H1 (cell line): ENCODE results near the gene ZNF765. TPM values are rescaled to one million over a fixed set of nuclear protein-coding genes. Genes with fewer than 3 reads are reported as not detected.
A peak's percentile ranks its signal among the peaks of the same experiment; 100 is the strongest.

Experiments used
- CTCF ChIA-PET: fragments of 300-600 bp; sonication (Branson Sonifier 250); formaldehyde crosslinking; loops from one replicate; lab custom pipeline; 2021; ENCODE audit not compliant: partially characterized antibody; lab: Charles Lee
- POLR2A ChIA-PET: fragments of 300-600 bp; sonication (Branson Sonifier 250); formaldehyde crosslinking; loops from one replicate; lab custom pipeline; 2021; ENCODE audit warnings: inconsistent platforms; ENCODE audit not compliant: partially characterized antibody; lab: Charles Lee
- DNase-seq, 2 experiments: peaks; one replicate each; pipeline versions ENCODE4 v3.0.0 to v3.0.0-alpha.2; 2010 to 2022; ENCODE audit warnings: low spot score in 2 of 2, low read depth in 1 of 2, mixed read lengths in 1 of 2
- FAIRE-seq: peaks from 2 replicates; lab custom pipeline; 2011; peaks lifted over from hg19 to GRCh38; lab: Jason Lieb, UNC
- H2AFZ ChIP-seq: 2 replicates; pipeline ENCODE4 v1.8.1; 2012; ENCODE audit warnings: low read length, inconsistent platforms
- H2AK5ac ChIP-seq: 2 replicates; pipeline ENCODE4 v1.6.1; 2013; ENCODE audit warnings: low read depth, low read length
- H2BK120ac ChIP-seq: replicated peaks from 2 replicates; pipeline ENCODE3; 2013; ENCODE audit warnings: low read depth, low read length, inconsistent platforms
- H2BK12ac ChIP-seq: 2 replicates; pipeline ENCODE4 v1.6.1; 2013; ENCODE audit warnings: low read depth, low read length
- H2BK15ac ChIP-seq: 2 replicates; pipeline ENCODE4 v1.6.1; 2013; ENCODE audit warnings: low read length
- H2BK20ac ChIP-seq: 2 replicates; pipeline ENCODE4 v1.6.1; 2013; ENCODE audit warnings: low read length
- H2BK5ac ChIP-seq: 2 replicates; pipeline ENCODE4 v1.6.1; 2013; ENCODE audit warnings: low read depth, low read length
- H3K14ac ChIP-seq: 2 replicates; pipeline ENCODE4 v1.6.1; 2013; ENCODE audit warnings: inconsistent platforms; ENCODE audit not compliant: insufficient read length
- H3K18ac ChIP-seq: 2 replicates; pipeline ENCODE4 v1.6.1; 2013; ENCODE audit warnings: low read length; ENCODE audit errors: extremely low read depth
- H3K23ac ChIP-seq: 2 replicates; pipeline ENCODE4 v1.6.1; 2013; ENCODE audit warnings: inconsistent platforms; ENCODE audit not compliant: insufficient read length
- H3K23me2 ChIP-seq: 2 replicates; pipeline ENCODE4 v1.6.1; 2013; ENCODE audit warnings: low read depth, low read length
- H3K27ac ChIP-seq: 2 replicates; pipeline ENCODE4 v1.6.1; 2011; ENCODE audit warnings: low read depth, low read length, inconsistent platforms
- H3K27me3 ChIP-seq, 4 experiments: replicated peaks in 1 of 4; 1 replicate in 1 of 4; 2 replicates in 3 of 4; pipeline versions ENCODE4 v1.6.1 to v1.8.1; 2011 to 2013; ENCODE audit warnings: low read length in 3 of 4, mild to moderate bottlenecking in 3 of 4, inconsistent platforms in 2 of 4, mixed read lengths in 2 of 4, moderate library complexity in 1 of 4; ENCODE audit not compliant: control insufficient read depth in 3 of 4, insufficient read depth in 3 of 4; ENCODE audit errors: extremely low read depth in 1 of 4
- H3K36me3 ChIP-seq, 4 experiments: 2 replicates each; pipeline versions ENCODE4 v1.6.1 to v1.8.1; 2011 to 2013; ENCODE audit warnings: mild to moderate bottlenecking in 4 of 4, low read length in 3 of 4, moderate library complexity in 2 of 4, control low read depth in 1 of 4, inconsistent platforms in 1 of 4; ENCODE audit not compliant: insufficient read depth in 4 of 4, control insufficient read depth in 2 of 4
- H3K4ac ChIP-seq: replicated peaks from 2 replicates; pipeline ENCODE3; 2013; ENCODE audit warnings: low read length, low read depth, mixed read lengths, inconsistent platforms; ENCODE audit not compliant: insufficient read length
- H3K4me1 ChIP-seq, 4 experiments: replicated peaks in 1 of 4; 1 replicate in 1 of 4; 2 replicates in 3 of 4; pipeline versions ENCODE4 v1.6.1 to v1.8.1; 2011 to 2013; ENCODE audit warnings: low read length in 3 of 4, inconsistent platforms in 2 of 4, mixed read lengths in 1 of 4; ENCODE audit not compliant: insufficient read depth in 4 of 4, control insufficient read depth in 3 of 4
- H3K4me2 ChIP-seq, 2 experiments: 2 replicates each; pipeline versions ENCODE4 v1.6.1 to v1.8.1; 2011 to 2013; ENCODE audit warnings: low read depth in 2 of 2, low read length in 2 of 2, control low read depth in 1 of 2, inconsistent platforms in 1 of 2, mild to moderate bottlenecking in 1 of 2; ENCODE audit not compliant: insufficient read depth in 1 of 2
- H3K4me3 ChIP-seq, 4 experiments: fragments of 200-600, 300-600 bp in 1 of 4; sonication (generic), shearing (Covaris generic), sonication (Bioruptor Twin) in 1 of 4; 2 replicates each; pipeline versions ENCODE4 v1.5.1 to v1.8.1; 2011 to 2016; ENCODE audit warnings: low read length in 4 of 4, low read depth in 3 of 4, control low read depth in 2 of 4, inconsistent platforms in 2 of 4, mild to moderate bottlenecking in 2 of 4, mixed read lengths in 1 of 4, moderate library complexity in 1 of 4; ENCODE audit not compliant: insufficient read depth in 2 of 4; ENCODE audit errors: extremely low read depth in 1 of 4
- H3K56ac ChIP-seq: replicated peaks from 2 replicates; pipeline ENCODE3; 2013; ENCODE audit warnings: low read depth, mild to moderate bottlenecking, mixed read lengths, low read length, inconsistent platforms; ENCODE audit not compliant: insufficient read length
- H3K79me1 ChIP-seq: 2 replicates; pipeline ENCODE4 v1.6.1; 2013; ENCODE audit warnings: low read depth, low read length, control low read depth
- H3K79me2 ChIP-seq, 2 experiments: 2 replicates each; pipeline versions ENCODE4 v1.6.1 to v1.8.1; 2012 to 2013; ENCODE audit warnings: low read length in 2 of 2, mild to moderate bottlenecking in 2 of 2, inconsistent platforms in 1 of 2; ENCODE audit not compliant: insufficient read depth in 2 of 2, control insufficient read depth in 1 of 2
- H3K9ac ChIP-seq, 4 experiments: replicated peaks in 1 of 4; 1 replicate in 1 of 4; 2 replicates in 3 of 4; pipeline versions ENCODE4 v1.6.1 to v1.8.1; 2011 to 2013; ENCODE audit warnings: low read depth in 3 of 4, low read length in 3 of 4, control low read depth in 2 of 4, mild to moderate bottlenecking in 2 of 4, moderate library complexity in 2 of 4, inconsistent platforms in 1 of 4; ENCODE audit errors: extremely low read depth in 1 of 4
- H3K9me3 ChIP-seq, 2 experiments: 2 replicates each; pipeline versions ENCODE4 v1.6.1 to v1.8.1; 2012 to 2013; ENCODE audit warnings: mild to moderate bottlenecking in 2 of 2, moderate library complexity in 2 of 2, control low read depth in 1 of 2, inconsistent platforms in 1 of 2, low read depth in 1 of 2, low read length in 1 of 2, mixed read lengths in 1 of 2; ENCODE audit not compliant: insufficient read depth in 2 of 2
- H4K20me1 ChIP-seq, 2 experiments: replicated peaks in 1 of 2; 2 replicates each; pipeline versions ENCODE3 to v1.8.1; 2011 to 2013; ENCODE audit warnings: inconsistent platforms in 2 of 2, low read length in 2 of 2, mild to moderate bottlenecking in 1 of 2; ENCODE audit not compliant: insufficient read depth in 2 of 2, control insufficient read depth in 1 of 2
- H4K5ac ChIP-seq: 2 replicates; pipeline ENCODE4 v1.6.1; 2013; ENCODE audit warnings: low read length, low read depth, mixed read lengths, inconsistent platforms; ENCODE audit not compliant: insufficient read length
- H4K8ac ChIP-seq: 2 replicates; pipeline ENCODE4 v1.8.0; 2013; ENCODE audit warnings: mild to moderate bottlenecking, moderate library complexity, low read length, inconsistent platforms; ENCODE audit not compliant: insufficient read depth; ENCODE audit errors: extremely low read depth
- H4K91ac ChIP-seq: replicated peaks from 2 replicates; pipeline ENCODE3; 2013; ENCODE audit warnings: low read length, mixed read lengths, inconsistent platforms; ENCODE audit not compliant: insufficient read length
- EGR1 ChIP-seq: IDR thresholded peaks from 2 replicates; pipeline ENCODE4 v1.6.1; 2011; ENCODE audit warnings: low read depth, low read length, borderline replicate concordance
- KDM1A ChIP-seq: fragments of 200-600, 300-600 bp; sonication (generic); IDR thresholded peaks from 2 replicates; pipeline ENCODE4 v1.7.1; 2016; ENCODE audit warnings: mild to moderate bottlenecking, low read length, borderline replicate concordance
- MAFK ChIP-seq: IDR thresholded peaks from 2 replicates; pipeline ENCODE4 v1.6.1; 2012; ENCODE audit warnings: low read depth, mild to moderate bottlenecking, improper control_type of control experiment, low read length
- NRF1 ChIP-seq: IDR thresholded peaks from 2 replicates; pipeline ENCODE4 v1.6.1; 2011; ENCODE audit warnings: mild to moderate bottlenecking, low read depth, low read length, improper control_type of control experiment
- RFX5 ChIP-seq: IDR thresholded peaks from 2 replicates; pipeline ENCODE4 v1.6.1; 2011; ENCODE audit warnings: low read depth, low read length, improper control_type of control experiment, borderline replicate concordance
- RNF2 ChIP-seq: fragments of 200-900, 300-1000 bp; sonication (generic); IDR thresholded peaks from 2 replicates; pipeline ENCODE4 v1.7.1; 2016; ENCODE audit warnings: borderline replicate concordance, low read depth, mild to moderate bottlenecking, antibody characterized with exemption, low read length; ENCODE audit not compliant: poor library complexity, severe bottlenecking; ENCODE audit errors: missing control alignments
- SP2 ChIP-seq: IDR thresholded peaks from 2 replicates; pipeline ENCODE4 v1.6.1; 2012; ENCODE audit warnings: mild to moderate bottlenecking, low read length, inconsistent platforms
- TAF7 ChIP-seq: optimal IDR thresholded peaks from 2 replicates; pipeline ENCODE3; 2011; ENCODE audit warnings: low read depth, mild to moderate bottlenecking, inconsistent platforms, low read length, moderate library complexity, borderline replicate concordance
- TBP ChIP-seq: IDR thresholded peaks from 2 replicates; pipeline ENCODE4 v1.6.1; 2011; ENCODE audit warnings: low read depth, low read length, improper control_type of control experiment
- TCF12 ChIP-seq: IDR thresholded peaks from 2 replicates; pipeline ENCODE4 v1.6.1; 2011; ENCODE audit warnings: low read depth, mild to moderate bottlenecking, low read length
- USF2 ChIP-seq: IDR thresholded peaks from 2 replicates; pipeline ENCODE4 v1.6.1; 2011; ENCODE audit warnings: low read length, improper control_type of control experiment
- WGBS, 2 experiments: shearing (Covaris generic) in 1 of 2; methylation state at CpG; one replicate each; pipeline versions ENCODE4 v1.1.6 to v1.1.7; 2013 to 2015; ENCODE audit warnings: low lambda C conversion rate in 2 of 2, mixed read lengths in 2 of 2, inconsistent platforms in 1 of 2, low coverage in 1 of 2, missing lambda C conversion rate in 1 of 2; ENCODE audit not compliant: insufficient replicate concordance in 2 of 2, insufficient coverage in 1 of 2, insufficient read length in 1 of 2; ENCODE audit errors: extremely low coverage in 1 of 2, missing lambda C conversion rate in 1 of 2; 5-methylcytosine and 5-hydroxymethylcytosine counted together
- polyA plus RNA-seq, 7 experiments: library from polyadenylated mRNA; depleted of rRNA in 3 of 7; stranded (reverse) in 5 of 7; unstranded in 2 of 7; fragments of >200 nt in 5 of 7; fragments of 200-250 nt in 2 of 7; gene quantifications; 1 replicate in 5 of 7; 2 replicates in 1 of 7; 4 replicates in 1 of 7; pipeline versions ENCODE4 v1.2.1 to v1.2.3, GENCODE V29; 2011 to 2013; ENCODE audit warnings: missing spikeins in 2 of 7, mixed read lengths in 2 of 7
- total RNA-seq: library from RNA; stranded (reverse); fragmentation: NEBNext Ultra II Directional; extraction: Animal tissue kit (Norgen Biotek cat#: 25700); gene quantifications from 2 replicates; pipeline ENCODE4 v1.2.1, GENCODE V29; 2021

Gene ZNF765
- total and polyA plus RNA-seq, 2 of the 8 experiments (the other 6 are each of a cell fraction or from before 2014, with no cell fraction given) = 4.5 to 22.3 TPM

- FAIRE-seq = no peak
- Histone ChIP-seq H2BK12ac (no peak overlapping the region), H2BK120ac (no peak overlapping the region), H4K91ac (no peak overlapping the region), H3K79me2 (peaks cover 0 to 11% of the 10 kb centered on the region in 2 experiments; a peak in 2 of 4 replicates), H3K27me3 (no peaks in the 10 kb centered on the region; a peak in 1 of 7 replicates), H3K4me3 (peak overlapping the region; percentile 68 to 99 (median 92)), H3K14ac (no peak overlapping the region), H3K18ac (no peak overlapping the region), H3K79me1 (no peaks in the 10 kb centered on the region), H3K23ac (no peak overlapping the region), H3K23me2 (peaks cover 5% of the 10 kb centered on the region), H3K9ac (no peak overlapping the region), H3K56ac (no peak overlapping the region), H3K36me3 (no peaks in the 10 kb centered on the region), H3K27ac (no peak overlapping the region), H2AK5ac (no peak overlapping the region), H4K5ac (no peak overlapping the region), H4K20me1 (peaks cover 0 to 2% of the 10 kb centered on the region in 2 experiments), H3K4ac (no peak overlapping the region), H2BK20ac (no peak overlapping the region), H3K4me1 (peaks cover 3 to 13% (median 5%) of the 10 kb centered on the region in 4 experiments; a peak in 5 of 7 replicates), H2BK15ac (no peak overlapping the region), H3K9me3 (no peaks in the 10 kb centered on the region), H2BK5ac (peak overlapping the region; percentile 32; the same call in 1 of the 2 replicates), H3K4me2 (peak overlapping the region; percentile 76 to 83), H2AFZ (no peak overlapping the region), H4K8ac (no peak overlapping the region)
- 12% methylated on average over 22 of the region's 31 CpGs; no CpG with 5 or more reads in 1 of the 2 experiments for WGBS, 2 experiments
- POLR2A ChIA-PET = no interaction called here
- no peak for DNase-seq
- CTCF ChIA-PET = interaction anchor here (1.4 kb wide), 1 partner anchor 326 kb away, joined by 3 read pairs; no protein-coding TSS in a partner anchor
- TF ChIP-seq TCF12 = no peak
- TF ChIP-seq RNF2 = no peak
- no peak for TF ChIP-seq TBP
- TF ChIP-seq KDM1A = no peak
- no peak for TF ChIP-seq MAFK
- no peak for TF ChIP-seq TAF7
- TF ChIP-seq RFX5 = no peak
- TF ChIP-seq EGR1 = no peak
- no peak for TF ChIP-seq USF2
- TF ChIP-seq NRF1 = no peak
- no peak for TF ChIP-seq SP2
Measured at GRCh38 chr19:53466726-53467484, 72.0 kb downstream of the ZNF765 start.
